Activated CD4-positive, alpha-beta T cell treated with anti-CD3 and anti-CD28 coated beads, Interleukin-2, amount 10 ng/mL, durations not matched to agents 24 days and 14 days (primary cell): ENCODE measurements around the gene FGD4. TPM values are rescaled to one million over a fixed set of nuclear protein-coding genes. Genes with fewer than 3 reads are reported as not detected.
A peak's percentile ranks its signal among the peaks of the same experiment; 100 is the strongest.

Source experiments
- DNase-seq: peaks from one replicate; pipeline ENCODE4 v3.0.0; 2022
- H3K27ac Mint-ChIP-seq: one replicate; pipeline ENCODE4 v1.8.0; 2022; ENCODE audit warnings: mild to moderate bottlenecking, mixed read lengths
- H3K27me3 Mint-ChIP-seq: one replicate; pipeline ENCODE4 v1.8.0; 2022; ENCODE audit warnings: mixed read lengths
- H3K36me3 Mint-ChIP-seq: one replicate; pipeline ENCODE4 v1.8.0; 2022; ENCODE audit warnings: low read depth, mild to moderate bottlenecking, mixed read lengths
- H3K4me1 Mint-ChIP-seq: one replicate; pipeline ENCODE4 v1.8.0; 2021; ENCODE audit warnings: mixed read lengths
- H3K4me3 Mint-ChIP-seq: one replicate; pipeline ENCODE4 v1.8.0; 2022; ENCODE audit warnings: mild to moderate bottlenecking, moderate library complexity, mixed read lengths
- H3K9me3 Mint-ChIP-seq: one replicate; pipeline ENCODE4 v1.8.0; 2021; ENCODE audit warnings: mixed read lengths
- intact Hi-C: fragments of 100-400 bp; cut with micrococcal nuclease; formaldehyde crosslinking; loops from one replicate; pipeline ENCODE4 v1.15.1; 2023
- total RNA-seq: library from RNA; stranded (reverse); gene quantifications from 2 replicates; pipeline ENCODE4 v1.2.3, GENCODE V29; 2022

FGD4 gene
- total RNA-seq, 1 donor from 2014 or later, result 0.07 TPM

- intact Hi-C loops, result no loop called here
- Mint-ChIP-seq H3K9me3 (no peaks in the 10 kb centered on the region), H3K27me3 (no peaks in the 10 kb centered on the region), H3K4me3 (no peak overlapping the region), H3K36me3 (no peaks in the 10 kb centered on the region), H3K27ac (no peak overlapping the region), H3K4me1 (peaks cover 18% of the 10 kb centered on the region)
- DNase-seq, result no peak
Observed at GRCh38 chr12:32596030-32596429, 196.7 kb downstream of the FGD4 start.

DNA sequence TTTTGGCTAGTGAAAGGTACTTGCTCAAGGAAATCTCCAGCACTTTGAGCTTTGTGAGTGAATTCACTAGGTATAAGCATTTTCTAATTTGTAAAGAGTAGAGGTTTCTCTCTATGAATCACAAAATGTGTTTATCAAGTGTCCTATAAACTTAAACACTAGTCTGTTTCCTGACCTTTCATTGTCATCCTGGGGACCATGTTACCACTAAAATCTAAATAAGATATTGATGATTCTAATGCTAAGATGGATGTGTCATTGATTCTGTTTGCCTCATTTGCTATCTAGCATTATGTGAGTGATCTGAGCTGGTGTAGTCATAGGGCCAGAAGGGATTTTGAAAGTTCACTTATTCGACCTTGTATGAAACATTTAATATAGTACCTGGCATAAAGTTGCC lies 199.3 kb downstream of the FGD4 start:
- peaks cover 14% of the 10 kb centered on the region for H3K4me1 Mint-ChIP-seq
- no peak overlapping the region for H3K4me3 Mint-ChIP-seq
- H3K27me3 Mint-ChIP-seq, result no peaks in the 10 kb centered on the region
- no peaks in the 10 kb centered on the region for H3K9me3 Mint-ChIP-seq
- no peaks in the 10 kb centered on the region for H3K36me3 Mint-ChIP-seq
- intact Hi-C loops, result no loop called here
- DNase-seq, result no peak
- H3K27ac Mint-ChIP-seq, result no peak overlapping the region

- H3K9me3 Mint-ChIP-seq, result no peaks in the 10 kb centered on the region
- no peak overlapping the region for H3K4me3 Mint-ChIP-seq
- DNase-seq, result no peak
- no peak overlapping the region for H3K27ac Mint-ChIP-seq
- no peaks in the 10 kb centered on the region for H3K27me3 Mint-ChIP-seq
- intact Hi-C loops, result no loop called here
- peaks cover 23% of the 10 kb centered on the region for H3K4me1 Mint-ChIP-seq
- no peaks in the 10 kb centered on the region for H3K36me3 Mint-ChIP-seq
Observed at GRCh38 chr12:32600681-32601080, 201.3 kb downstream of the FGD4 start.

GRCh38 chr12:32603071-32603470 lies 203.7 kb downstream of the FGD4 start:
- no peak overlapping the region for H3K4me3 Mint-ChIP-seq
- no peak for DNase-seq
- no peaks in the 10 kb centered on the region for H3K9me3 Mint-ChIP-seq
- no peak overlapping the region for H3K27ac Mint-ChIP-seq
- intact Hi-C loops, result loop anchor here (1.0 to 2.0 kb wide), 2 partner anchors 20 to 44 kb away; no protein-coding TSS in a partner anchor
- H3K27me3 Mint-ChIP-seq, result no peaks in the 10 kb centered on the region
- H3K4me1 Mint-ChIP-seq, result peaks cover 23% of the 10 kb centered on the region
- no peaks in the 10 kb centered on the region for H3K36me3 Mint-ChIP-seq

DNA sequence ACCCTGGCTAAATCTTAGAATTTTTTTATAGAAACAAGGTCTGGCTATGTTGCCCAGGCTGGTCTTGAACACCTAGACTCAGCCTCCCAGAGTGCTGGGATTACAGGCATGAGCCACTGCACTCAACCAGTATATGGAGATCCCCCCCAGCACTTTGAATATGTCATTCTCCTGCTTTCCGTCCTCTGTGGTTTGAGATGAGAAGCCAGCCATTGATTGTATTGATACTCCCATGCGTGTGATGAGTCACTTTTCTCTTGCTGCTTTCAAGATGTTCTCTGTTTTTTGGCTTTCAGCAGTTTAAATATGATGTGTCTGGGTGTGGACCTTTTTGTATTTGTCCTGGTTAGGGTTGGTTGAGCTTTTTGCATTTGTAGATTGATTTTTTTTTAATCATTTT lies 204.5 kb downstream of the FGD4 start:
- peak overlapping the region; percentile 43 for H3K27ac Mint-ChIP-seq
- H3K4me1 Mint-ChIP-seq, result peaks cover 18% of the 10 kb centered on the region
- DNase-seq, result peak; percentile 87
- H3K9me3 Mint-ChIP-seq, result no peaks in the 10 kb centered on the region
- intact Hi-C loops, result loop anchor here (1.0 to 2.0 kb wide), 5 partner anchors 15 to 951 kb away; no protein-coding TSS in a partner anchor
- H3K36me3 Mint-ChIP-seq, result no peaks in the 10 kb centered on the region
- H3K27me3 Mint-ChIP-seq, result no peaks in the 10 kb centered on the region
- peak overlapping the region; percentile 4 for H3K4me3 Mint-ChIP-seq

- intact Hi-C loops, result loop anchor here (1.0 kb wide), 3 partner anchors 15 to 951 kb away; no protein-coding TSS in a partner anchor
- Mint-ChIP-seq H3K9me3 (no peaks in the 10 kb centered on the region), H3K36me3 (no peaks in the 10 kb centered on the region), H3K27me3 (no peaks in the 10 kb centered on the region), H3K27ac (peak overlapping the region; percentile 43), H3K4me1 (peaks cover 18% of the 10 kb centered on the region), H3K4me3 (peak overlapping the region; percentile 4)
- DNase-seq, result no peak
Observed at GRCh38 chr12:32604565-32604964, 205.2 kb downstream of the FGD4 start.

- H3K27ac Mint-ChIP-seq, result peak overlapping the region; percentile 45
- DNase-seq, result no peak
- no peak overlapping the region for H3K4me3 Mint-ChIP-seq
- intact Hi-C loops, result no loop called here
- H3K27me3 Mint-ChIP-seq, result no peaks in the 10 kb centered on the region
- no peaks in the 10 kb centered on the region for H3K9me3 Mint-ChIP-seq
- peaks cover 18% of the 10 kb centered on the region for H3K4me1 Mint-ChIP-seq
- H3K36me3 Mint-ChIP-seq, result no peaks in the 10 kb centered on the region
Observed at GRCh38 chr12:32605326-32606095, 206.2 kb downstream of the FGD4 start.

DNA sequence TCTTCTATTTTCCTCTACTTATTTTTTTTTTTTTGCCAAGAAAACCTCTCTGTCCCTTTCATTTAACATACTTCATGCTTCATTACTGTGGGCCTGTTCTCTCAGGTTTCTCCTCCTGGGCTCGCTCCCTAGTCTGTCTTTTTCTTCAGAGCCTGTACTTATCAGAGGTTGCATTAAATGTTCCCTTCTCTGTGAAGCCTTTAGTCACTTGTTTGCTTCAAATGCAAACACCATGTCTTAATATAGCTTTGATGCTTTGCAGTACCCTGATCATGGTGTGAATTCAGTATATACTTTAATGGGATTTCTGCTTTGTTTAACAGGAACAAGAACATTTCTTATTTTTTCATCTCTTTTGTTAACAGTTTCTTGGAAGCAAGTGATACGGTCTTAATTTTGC lies 207.1 kb downstream of the FGD4 start:
- H3K9me3 Mint-ChIP-seq, result no peaks in the 10 kb centered on the region
- no peaks in the 10 kb centered on the region for H3K36me3 Mint-ChIP-seq
- no peak for DNase-seq
- intact Hi-C loops, result no loop called here
- H3K4me3 Mint-ChIP-seq, result no peak overlapping the region
- H3K27ac Mint-ChIP-seq, result no peak overlapping the region
- H3K4me1 Mint-ChIP-seq, result peaks cover 17% of the 10 kb centered on the region
- no peaks in the 10 kb centered on the region for H3K27me3 Mint-ChIP-seq

GRCh38 chr12:32609966-32610365 lies 210.6 kb downstream of the FGD4 start:
- H3K4me1 Mint-ChIP-seq, result peaks cover 5% of the 10 kb centered on the region
- H3K27me3 Mint-ChIP-seq, result peaks cover 9% of the 10 kb centered on the region
- intact Hi-C loops, result no loop called here
- H3K36me3 Mint-ChIP-seq, result no peaks in the 10 kb centered on the region
- DNase-seq, result no peak
- no peaks in the 10 kb centered on the region for H3K9me3 Mint-ChIP-seq
- no peak overlapping the region for H3K27ac Mint-ChIP-seq
- H3K4me3 Mint-ChIP-seq, result no peak overlapping the region

- Mint-ChIP-seq H3K4me3 (no peak overlapping the region), H3K4me1 (peaks cover 2% of the 10 kb centered on the region), H3K27me3 (peaks cover 17% of the 10 kb centered on the region), H3K27ac (no peak overlapping the region), H3K9me3 (no peaks in the 10 kb centered on the region), H3K36me3 (no peaks in the 10 kb centered on the region)
- no peak for DNase-seq
- intact Hi-C loops, result no loop called here
Observed at GRCh38 chr12:32611986-32612385, 212.6 kb downstream of the FGD4 start.

DNA sequence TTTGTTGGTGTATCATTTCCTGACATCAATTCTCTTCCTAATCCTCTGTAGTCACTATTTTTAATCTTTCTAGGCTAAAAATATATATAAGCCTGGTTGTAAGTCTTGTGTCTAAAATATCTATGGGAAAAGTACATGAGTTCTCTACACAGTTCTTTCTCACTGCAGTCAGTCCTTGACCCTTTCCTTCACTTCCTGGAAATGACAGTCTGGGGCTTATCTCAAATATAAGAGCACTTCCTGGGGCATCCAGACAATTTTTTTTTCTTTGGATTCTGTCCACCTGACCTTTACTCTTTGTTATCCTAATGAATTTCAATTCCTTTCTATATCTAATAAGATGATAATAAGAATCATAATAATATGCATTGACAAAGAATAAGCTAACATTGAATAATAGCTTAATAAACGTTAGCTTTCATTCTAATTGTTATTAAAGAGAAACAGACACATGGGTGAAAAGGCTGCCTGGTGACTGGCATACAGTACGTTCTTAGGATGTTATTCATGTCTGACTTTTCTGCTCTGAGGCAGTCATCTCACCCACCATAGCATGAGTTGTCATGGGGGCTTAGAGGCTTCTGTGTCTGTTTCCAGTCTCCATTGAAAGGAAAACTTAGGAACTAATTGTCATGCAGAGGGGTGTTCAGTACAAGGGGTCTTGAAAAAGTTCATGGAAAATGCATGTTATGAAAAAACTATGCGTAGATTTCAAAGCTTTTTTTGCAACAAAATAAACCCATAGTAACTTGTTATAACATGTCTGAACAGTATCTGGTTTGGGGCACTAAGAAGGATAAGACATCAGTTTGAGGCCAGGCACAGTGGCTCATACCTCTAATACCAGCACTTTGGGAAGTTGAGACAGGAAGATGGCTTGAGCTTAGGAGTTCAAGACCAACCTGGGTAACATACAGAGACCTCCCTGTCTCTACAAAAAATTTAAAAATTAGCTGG lies 213.6 kb downstream of the FGD4 start:
- Mint-ChIP-seq H3K4me1 (peaks cover 2% of the 10 kb centered on the region), H3K9me3 (no peaks in the 10 kb centered on the region), H3K27me3 (peaks cover 20% of the 10 kb centered on the region), H3K27ac (no peak overlapping the region), H3K4me3 (no peak overlapping the region), H3K36me3 (no peaks in the 10 kb centered on the region)
- DNase-seq, result no peak
- intact Hi-C loops, result no loop called here

GRCh38 chr12:32615441-32615840 lies 216.1 kb downstream of the FGD4 start:
- no peaks in the 10 kb centered on the region for H3K9me3 Mint-ChIP-seq
- no peak overlapping the region for H3K4me3 Mint-ChIP-seq
- no peaks in the 10 kb centered on the region for H3K36me3 Mint-ChIP-seq
- peaks cover 2% of the 10 kb centered on the region for H3K4me1 Mint-ChIP-seq
- H3K27me3 Mint-ChIP-seq, result peaks cover 22% of the 10 kb centered on the region
- intact Hi-C loops, result no loop called here
- no peak overlapping the region for H3K27ac Mint-ChIP-seq
- DNase-seq, result no peak

GRCh38 chr12:32617534-32617933 lies 218.2 kb downstream of the FGD4 start:
- H3K4me1 Mint-ChIP-seq, result peaks cover under 1% of the 10 kb centered on the region
- H3K27ac Mint-ChIP-seq, result no peak overlapping the region
- no peak overlapping the region for H3K4me3 Mint-ChIP-seq
- no peaks in the 10 kb centered on the region for H3K9me3 Mint-ChIP-seq
- intact Hi-C loops, result no loop called here
- H3K27me3 Mint-ChIP-seq, result peaks cover 24% of the 10 kb centered on the region
- no peak for DNase-seq
- no peaks in the 10 kb centered on the region for H3K36me3 Mint-ChIP-seq

- H3K9me3 Mint-ChIP-seq, result no peaks in the 10 kb centered on the region
- intact Hi-C loops, result no loop called here
- no peaks in the 10 kb centered on the region for H3K36me3 Mint-ChIP-seq
- peaks cover 24% of the 10 kb centered on the region for H3K27me3 Mint-ChIP-seq
- H3K4me1 Mint-ChIP-seq, result no peaks in the 10 kb centered on the region
- no peak overlapping the region for H3K27ac Mint-ChIP-seq
- H3K4me3 Mint-ChIP-seq, result no peak overlapping the region
- no peak for DNase-seq
Observed at GRCh38 chr12:32618115-32618514, 218.8 kb downstream of the FGD4 start.
